HG02678 (cell line): ENCODE data around the gene IQGAP2.
"Not testable (repeated sequence)": the region's sequence is repeated elsewhere in the genome, so short reads cannot be mapped to it uniquely, and the experiment has no call there.

Source experiments
- ATAC-seq: cut with Tn5 transposase; IDR thresholded peaks from one replicate; pipeline ENCODE4 v1.9.1; 2021; ENCODE audit warnings: mild to moderate bottlenecking, moderate library complexity; ENCODE audit not compliant: unreplicated experiment

Gene IQGAP2

GRCh38 chr5:76412511-76412910 lies 9.4 kb downstream of the IQGAP2 start:
- no peak for ATAC-seq

- no peak for ATAC-seq
Observed at GRCh38 chr5:76413746-76414145, 10.7 kb downstream of the IQGAP2 start.

GRCh38 chr5:76414788-76415187 lies 11.7 kb downstream of the IQGAP2 start:
- ATAC-seq = no peak

- no peak for ATAC-seq
Observed at GRCh38 chr5:76415855-76416254, 12.8 kb downstream of the IQGAP2 start.

GRCh38 chr5:76419597-76420298 lies 16.7 kb downstream of the IQGAP2 start:
- ATAC-seq = no peak

- no peak for ATAC-seq
Observed at GRCh38 chr5:76422227-76422626, 19.1 kb downstream of the IQGAP2 start.

- no peak for ATAC-seq
Observed at GRCh38 chr5:76422742-76423141, 19.7 kb downstream of the IQGAP2 start.

GRCh38 chr5:76425146-76425545 lies 22.1 kb downstream of the IQGAP2 start:
- no peak for ATAC-seq

GRCh38 chr5:76425928-76426804 lies 23.1 kb downstream of the IQGAP2 start:
- ATAC-seq = no peak

- no peak for ATAC-seq
Observed at GRCh38 chr5:76427206-76428140, 24.4 kb downstream of the IQGAP2 start.

GRCh38 chr5:76428550-76428949 lies 25.5 kb downstream of the IQGAP2 start:
- ATAC-seq = not testable (repeated sequence)

GRCh38 chr5:76433261-76433660 lies 30.2 kb downstream of the IQGAP2 start:
- no peak for ATAC-seq

GRCh38 chr5:76437507-76437906 lies 34.4 kb downstream of the IQGAP2 start:
- not testable (repeated sequence) for ATAC-seq

GRCh38 chr5:76438025-76438424 lies 34.9 kb downstream of the IQGAP2 start:
- no peak for ATAC-seq

- ATAC-seq = no peak
Observed at GRCh38 chr5:76439201-76439600, 36.1 kb downstream of the IQGAP2 start.

- ATAC-seq = no peak
Observed at GRCh38 chr5:76439929-76440328, 36.8 kb downstream of the IQGAP2 start.

GRCh38 chr5:76441101-76441500 lies 38.0 kb downstream of the IQGAP2 start:
- no peak for ATAC-seq

GRCh38 chr5:76441890-76442673 lies 39.0 kb downstream of the IQGAP2 start:
- no peak for ATAC-seq

GRCh38 chr5:76443066-76443800 lies 40.1 kb downstream of the IQGAP2 start:
- ATAC-seq = no peak

GRCh38 chr5:76445063-76445462 lies 42.0 kb downstream of the IQGAP2 start:
- ATAC-seq = no peak
